NCI-H82 treated with DMSO at 0.1 percent for 48 hours (cell line): ENCODE results near the gene RTN4RL1.
A peak's percentile ranks its signal among the peaks of the same experiment; 100 is the strongest.

Experiments
- DNase-seq: peaks from one replicate; lab custom pipeline; 2025; ENCODE audit not compliant: unreplicated experiment; lab: John Stamatoyannopoulos, UW

Gene RTN4RL1

GRCh38 chr17:2025220-2025621 lies at the start of gene RTN4RL1:
RTN4RL1 (minus strand) TSS chr17:2025334; CDS start chr17:2024865, 469 bp downstream.
- peak; percentile 54 for DNase-seq

GRCh38 chr17:2074919-2075318 lies 49.8 kb upstream of the RTN4RL1 start:
- no peak for DNase-seq

- DNase-seq = no peak
These were observed 46.5 kb upstream of the RTN4RL1 start for GRCh38 chr17:2071455-2072281.

- DNase-seq = no peak
These were observed 45.9 kb upstream of the RTN4RL1 start for GRCh38 chr17:2071024-2071385.

- DNase-seq = no peak
These were observed 45.3 kb upstream of the RTN4RL1 start for GRCh38 chr17:2070241-2071023.

GRCh38 chr17:2068519-2069051 lies 43.5 kb upstream of the RTN4RL1 start:
- DNase-seq = no peak

GRCh38 chr17:2068031-2068518 lies 42.9 kb upstream of the RTN4RL1 start:
- DNase-seq = no peak

- DNase-seq = no peak
These were observed 42.5 kb upstream of the RTN4RL1 start for GRCh38 chr17:2067608-2068024.

GRCh38 chr17:2067048-2067561 lies 42.0 kb upstream of the RTN4RL1 start:
- no peak for DNase-seq

- no peak for DNase-seq
These were observed 40.8 kb upstream of the RTN4RL1 start for GRCh38 chr17:2065949-2066400.

GRCh38 chr17:2064980-2065785 lies 40.0 kb upstream of the RTN4RL1 start:
- DNase-seq = no peak

- no peak for DNase-seq
These were observed 39.4 kb upstream of the RTN4RL1 start for GRCh38 chr17:2064520-2064971.

- DNase-seq = no peak
These were observed 39.0 kb upstream of the RTN4RL1 start for GRCh38 chr17:2064147-2064489.

GRCh38 chr17:2063261-2064146 lies 38.4 kb upstream of the RTN4RL1 start:
- no peak for DNase-seq

- no peak for DNase-seq
These were observed 37.5 kb upstream of the RTN4RL1 start for GRCh38 chr17:2062571-2063183.

- DNase-seq = no peak
These were observed 36.4 kb upstream of the RTN4RL1 start for GRCh38 chr17:2061441-2061958.

GRCh38 chr17:2060681-2061440 lies 35.7 kb upstream of the RTN4RL1 start:
- no peak for DNase-seq

- no peak for DNase-seq
These were observed 35.2 kb upstream of the RTN4RL1 start for GRCh38 chr17:2060385-2060658.
